ENCODE results near the gene CNFN.

CNFN gene

GRCh38 chr19:42370626-42371175, 19.4 kb downstream of the CNFN start:
- no peak for DNase-seq

- no peak for DNase-seq
Measured at GRCh38 chr19:42370068-42370520, 20.0 kb downstream of the CNFN start.

- no peak for DNase-seq
Measured at GRCh38 chr19:42369433-42370067, 20.5 kb downstream of the CNFN start.

GRCh38 chr19:42368765-42369164, 21.3 kb downstream of the CNFN start:
- no peak for DNase-seq

GRCh38 chr19:42368360-42368759, 21.7 kb downstream of the CNFN start:
- no peak for DNase-seq

GRCh38 chr19:42367929-42368328, 22.2 kb downstream of the CNFN start:
- DNase-seq, result no peak

- no peak for DNase-seq
Measured at GRCh38 chr19:42366673-42367072, 23.4 kb downstream of the CNFN start.

- DNase-seq, result no peak
Measured at GRCh38 chr19:42363614-42364346, 26.3 kb downstream of the CNFN start.

- no peak for DNase-seq
Measured at GRCh38 chr19:42362891-42363440, 27.1 kb downstream of the CNFN start.

GRCh38 chr19:42362342-42362741, 27.8 kb downstream of the CNFN start:
- no peak for DNase-seq

GRCh38 chr19:42361545-42361910, 28.6 kb downstream of the CNFN start:
- no peak for DNase-seq

- no peak for DNase-seq
Measured at GRCh38 chr19:42360787-42361544, 29.1 kb downstream of the CNFN start.

- DNase-seq, result no peak
Measured at GRCh38 chr19:42357290-42357689, 32.8 kb downstream of the CNFN start.

- no peak for DNase-seq
Measured at GRCh38 chr19:42356686-42357085, 33.4 kb downstream of the CNFN start.

- DNase-seq, result no peak
Measured at GRCh38 chr19:42355896-42356295, 34.2 kb downstream of the CNFN start.

GRCh38 chr19:42353341-42354015, 36.6 kb downstream of the CNFN start:
- DNase-seq, result no peak

- DNase-seq, result peak; percentile 66
Measured at GRCh38 chr19:42352301-42353259, 37.5 kb downstream of the CNFN start.

- no peak for DNase-seq
Measured at GRCh38 chr19:42351079-42351735, 38.9 kb downstream of the CNFN start.

GRCh38 chr19:42350417-42350816, 39.7 kb downstream of the CNFN start:
- DNase-seq, result no peak

- no peak for DNase-seq
Measured at GRCh38 chr19:42349378-42350107, 40.6 kb downstream of the CNFN start.
